CD4-positive, alpha-beta T cell treated with Interleukin-4 for 1 hour (primary cell): ENCODE results near the gene CHAD.
"Not testable (repeated sequence)": the region's sequence is repeated elsewhere in the genome, so short reads cannot be mapped to it uniquely, and the experiment has no call there.

ENCODE experiments used
- DNase-seq, 2 donors: peaks; one replicate each; pipeline ENCODE4 v3.0.0-alpha.2; 2020 to 2022

Gene CHAD

GRCh38 chr17:50425682-50426471 lies 42.8 kb downstream of the CHAD start, which contains the start of gene ACSF2:
Gene ACSF2, plus strand, starts transcription at chr17:50426218. Its CDS starts 44 bp downstream, at chr17:50426262.
- peak; percentile 63 to 73 for DNase-seq

- DNase-seq: no peak
Measured at GRCh38 chr17:50424996-50425681, 43.5 kb downstream of the CHAD start.

- no peak for DNase-seq
Measured at GRCh38 chr17:50424246-50424995, 44.3 kb downstream of the CHAD start.

- peak in 1 of 2 donors; percentile 16 for DNase-seq
Measured at GRCh38 chr17:50423553-50424159, 45.0 kb downstream of the CHAD start.

GRCh38 chr17:50422738-50423137 lies 45.9 kb downstream of the CHAD start:
- DNase-seq: no peak

GRCh38 chr17:50421308-50422051 lies 47.2 kb downstream of the CHAD start:
- peak in 1 of 2 donors; percentile 32 for DNase-seq

DNA sequence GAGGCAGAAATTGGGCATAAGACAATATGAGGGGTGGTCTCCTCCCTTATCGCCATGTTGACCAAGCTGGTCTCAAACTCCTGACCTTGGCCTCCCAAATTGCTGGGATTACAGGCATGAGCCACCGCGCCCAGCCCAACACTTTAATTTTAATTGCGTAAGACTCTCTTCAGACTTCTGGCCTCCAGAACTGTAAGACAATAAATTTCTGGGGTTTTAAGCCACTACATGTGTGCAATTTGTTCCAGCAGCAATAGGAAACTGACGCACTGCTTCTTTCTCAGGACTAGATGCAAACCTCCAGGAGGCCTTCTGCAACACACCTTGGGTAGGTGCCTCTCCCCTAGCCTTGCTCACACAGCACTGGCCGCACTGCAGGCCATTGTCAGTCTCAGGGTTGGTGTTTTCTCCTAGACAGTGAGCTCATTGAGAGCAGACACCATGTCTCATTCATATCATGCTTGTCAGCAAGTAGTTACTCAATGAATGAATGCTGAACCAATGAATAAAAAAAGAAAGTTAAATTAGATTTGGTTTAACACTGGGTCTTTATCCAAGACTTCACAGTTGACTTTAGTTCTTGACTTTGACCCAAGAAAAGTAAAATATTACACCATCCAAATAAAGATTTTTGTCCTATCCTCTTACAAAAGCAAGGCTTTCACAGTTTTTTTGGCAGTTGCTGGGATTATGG lies 48.1 kb downstream of the CHAD start:
- DNase-seq: no peak

- not testable (repeated sequence) for DNase-seq
Measured at GRCh38 chr17:50419577-50419976, 49.1 kb downstream of the CHAD start.

GRCh38 chr17:50414808-50415207 lies 53.9 kb downstream of the CHAD start:
- DNase-seq: no peak
